ENCODE data around the gene PAX3. TPM values are rescaled to one million over a fixed set of nuclear protein-coding genes. Genes with fewer than 3 reads are reported as not detected.

The PAX3 gene
- total RNA-seq, 1 experiment from 2014 or later: not detected

- CTCF ChIA-PET: no interaction called here
- no peak for DNase-seq (ENCODE audit: low read depth, low spot score)
- intact Hi-C loops (cut with micrococcal nuclease): no loop called here
- RAD21 ChIA-PET (ENCODE audit: low non-redundant PET in 1 of 2, low total read pairs in 2 of 2, uncharacterized antibody in 2 of 2, unreplicated experiment in 2 of 2): no interaction called here
- POLR2A ChIA-PET: no interaction called here
- no peak for ATAC-seq
- Histone ChIP-seq H3K9me2 (ENCODE audit: insufficient read depth) (no peaks in the 10 kb centered on the region), H3K4me1 (ENCODE audit: control insufficient read depth in 1 of 2, insufficient read depth in 2 of 2, low read length in 2 of 2) (no peaks in the 10 kb centered on the region), H3K9ac (ENCODE audit: low read length) (no peak overlapping the region), H3K27me3 (ENCODE audit: insufficient read depth, low read length) (peaks cover 74% of the 10 kb centered on the region), H3K4me3 (replicated peaks in 1 of 2; ENCODE audit: low read depth in 1 of 2, low read length in 2 of 2) (no peak overlapping the region), H2AFZ (ENCODE audit: low read depth, low read length, poor library complexity, severe bottlenecking) (no peak overlapping the region), H3K4me2 (ENCODE audit: low read length) (no peak overlapping the region), H3K27ac (ENCODE audit: low read depth, low read length) (no peak overlapping the region), H3K9me3 (ENCODE audit: control insufficient read depth in 1 of 2, insufficient read depth in 1 of 2, low read depth in 1 of 2, low read length in 2 of 2) (no peaks in the 10 kb centered on the region), H3K79me2 (ENCODE audit: insufficient read depth, low read length) (no peaks in the 10 kb centered on the region), H3K36me3 (ENCODE audit: control insufficient read depth in 1 of 2, insufficient read depth in 2 of 2, low read length in 2 of 2) (no peaks in the 10 kb centered on the region), H4K20me1 (ENCODE audit: insufficient read depth) (no peaks in the 10 kb centered on the region)
- no TSS peak for BruUV-seq (replicated peaks)
- no peak for TF ChIP-seq ELF1 (IDR thresholded peaks at IDR 0.05; ENCODE audit: borderline replicate concordance, low read depth)
- no peak for TF ChIP-seq ATF3 (IDR thresholded peaks at IDR 0.05)
- no peak for TF ChIP-seq SRF (IDR thresholded peaks at IDR 0.05; ENCODE audit: low read depth)
- TF ChIP-seq SIN3A (IDR thresholded peaks at IDR 0.05; ENCODE audit: low read depth): no peak
- no peak for TF ChIP-seq ZFX (IDR thresholded peaks at IDR 0.05)
- TF ChIP-seq MAX (IDR thresholded peaks at IDR 0.05): no peak
- TF ChIP-seq ZNF274 (IDR thresholded peaks at IDR 0.05; ENCODE audit: low read depth, low read length): no peak
- no peak for TF ChIP-seq POLR2AphosphoS5 (IDR thresholded peaks at IDR 0.05; ENCODE audit: low read depth, low read length)
- no peak for TF ChIP-seq FOSL1 (IDR thresholded peaks at IDR 0.05; ENCODE audit: low read depth)
- TF ChIP-seq ZBTB33 (IDR thresholded peaks at IDR 0.05; ENCODE audit: extremely low read depth, insufficient replicate concordance, low read length): no peak
- no peak for TF ChIP-seq RAD21 (IDR thresholded peaks at IDR 0.05; ENCODE audit: low read depth)
- no peak for TF ChIP-seq CEBPB (IDR thresholded peaks at IDR 0.05; ENCODE audit: low read depth)
- no peak for TF ChIP-seq CTCF (IDR thresholded peaks at IDR 0.05 in 2 of 3, conservative IDR thresholded peaks at IDR 0.05 in 1 of 3; ENCODE audit: borderline replicate concordance in 1 of 3, insufficient read depth in 1 of 3, low read depth in 2 of 3, low read length in 2 of 3)
- no peak for TF ChIP-seq REST (IDR thresholded peaks at IDR 0.05; ENCODE audit: low read depth)
- no peak for TF ChIP-seq TCF7L2 (IDR thresholded peaks at IDR 0.05; ENCODE audit: borderline replicate concordance, extremely low read depth, insufficient read depth, insufficient read length)
- TF ChIP-seq EGR1 (IDR thresholded peaks at IDR 0.05; ENCODE audit: low read depth): no peak
- no peak for TF ChIP-seq EZH2phosphoT487 (IDR thresholded peaks at IDR 0.05; ENCODE audit: borderline replicate concordance)
These were observed 104.1 kb downstream of the PAX3 start for GRCh38 chr2:222194669-222195068.
